ENCODE results near the gene FAM168A.

Gene FAM168A

GRCh38 chr11:73415854-73416615, 181.9 kb downstream of the FAM168A start:
- FAIRE-seq (no peak), DNase-seq (ENCODE audit: insufficient read length, low spot score) (no peak)
- no peak for TF ChIP-seq POLR2A (IDR thresholded peaks at IDR 0.05; ENCODE audit: low read depth, low read length)

DNA sequence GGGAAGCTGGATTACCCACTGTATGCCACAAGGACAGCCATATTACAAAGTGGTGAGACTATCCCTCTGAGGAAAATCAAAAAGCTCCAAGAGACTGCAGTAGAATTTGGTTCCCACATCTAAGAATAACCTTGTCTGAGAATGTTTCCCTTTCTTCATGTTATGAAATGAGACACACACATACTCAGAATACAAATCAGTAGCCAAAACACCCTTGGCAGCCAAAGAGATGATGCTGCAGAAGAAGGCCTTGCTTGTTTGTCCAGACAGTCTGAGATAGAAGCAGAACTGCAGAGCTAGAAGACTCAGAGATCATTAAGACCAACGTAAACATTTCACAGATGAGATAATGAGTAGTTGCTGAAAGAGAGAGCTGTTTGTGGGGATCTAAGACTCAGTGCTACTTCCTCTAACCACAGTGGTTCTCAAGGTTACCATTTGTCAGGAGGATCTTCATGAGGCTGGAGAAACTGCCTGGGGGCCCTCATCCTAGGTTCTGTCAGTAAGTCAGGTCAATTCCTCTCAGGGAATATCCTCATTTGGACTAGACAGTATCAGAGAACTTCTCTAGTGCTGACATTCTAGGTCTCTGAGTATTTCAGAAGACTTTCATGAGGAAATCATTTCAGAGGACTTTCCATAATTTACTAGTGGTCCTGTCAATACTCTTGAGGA, 182.8 kb downstream of the FAM168A start:
- DNase-seq (ENCODE audit: insufficient read length, low spot score) (no peak), FAIRE-seq (no peak)
- TF ChIP-seq POLR2A (IDR thresholded peaks at IDR 0.05; ENCODE audit: low read depth, low read length): no peak

GRCh38 chr11:73413256-73413655, 184.7 kb downstream of the FAM168A start:
- DNase-seq (ENCODE audit: insufficient read length, low spot score) (no peak), FAIRE-seq (no peak)
- no peak for TF ChIP-seq POLR2A (IDR thresholded peaks at IDR 0.05; ENCODE audit: low read depth, low read length)

GRCh38 chr11:73412308-73412707, 185.6 kb downstream of the FAM168A start:
- no peak for DNase-seq (ENCODE audit: insufficient read length, low spot score)
- FAIRE-seq: no peak
- no peak for TF ChIP-seq POLR2A (IDR thresholded peaks at IDR 0.05; ENCODE audit: low read depth, low read length)

- no peak for TF ChIP-seq POLR2A (IDR thresholded peaks at IDR 0.05; ENCODE audit: low read depth, low read length)
- no peak for FAIRE-seq
- no peak for DNase-seq (ENCODE audit: insufficient read length, low spot score)
Observed at GRCh38 chr11:73411031-73411430, 186.9 kb downstream of the FAM168A start.

- FAIRE-seq (no peak), DNase-seq (ENCODE audit: insufficient read length, low spot score) (no peak)
- no peak for TF ChIP-seq POLR2A (IDR thresholded peaks at IDR 0.05; ENCODE audit: low read depth, low read length)
Observed at GRCh38 chr11:73410627-73411026, 187.3 kb downstream of the FAM168A start.

- FAIRE-seq (no peak), DNase-seq (ENCODE audit: insufficient read length, low spot score) (no peak)
- no peak for TF ChIP-seq POLR2A (IDR thresholded peaks at IDR 0.05; ENCODE audit: low read depth, low read length)
Observed at GRCh38 chr11:73409431-73409830, 188.5 kb downstream of the FAM168A start.

- FAIRE-seq: no peak
- no peak for TF ChIP-seq POLR2A (IDR thresholded peaks at IDR 0.05; ENCODE audit: low read depth, low read length)
- DNase-seq (ENCODE audit: insufficient read length, low spot score): no peak
Observed at GRCh38 chr11:73406619-73407018, 191.3 kb downstream of the FAM168A start.

- FAIRE-seq (no peak), DNase-seq (ENCODE audit: insufficient read length, low spot score) (no peak)
- TF ChIP-seq POLR2A (IDR thresholded peaks at IDR 0.05; ENCODE audit: low read depth, low read length): no peak
Observed at GRCh38 chr11:73406131-73406530, 191.8 kb downstream of the FAM168A start.

- FAIRE-seq: no peak
- no peak for TF ChIP-seq POLR2A (IDR thresholded peaks at IDR 0.05; ENCODE audit: low read depth, low read length)
- no peak for DNase-seq (ENCODE audit: insufficient read length, low spot score)
Observed at GRCh38 chr11:73405146-73405510, 192.8 kb downstream of the FAM168A start.

GRCh38 chr11:73404506-73405145, 193.3 kb downstream of the FAM168A start:
- no peak for DNase-seq (ENCODE audit: insufficient read length, low spot score)
- TF ChIP-seq POLR2A (IDR thresholded peaks at IDR 0.05; ENCODE audit: low read depth, low read length): no peak
- no peak for FAIRE-seq

- no peak for TF ChIP-seq POLR2A (IDR thresholded peaks at IDR 0.05; ENCODE audit: low read depth, low read length)
- FAIRE-seq (no peak), DNase-seq (ENCODE audit: insufficient read length, low spot score) (peak; percentile 57)
Observed at GRCh38 chr11:73404048-73404447, 193.9 kb downstream of the FAM168A start.

DNA sequence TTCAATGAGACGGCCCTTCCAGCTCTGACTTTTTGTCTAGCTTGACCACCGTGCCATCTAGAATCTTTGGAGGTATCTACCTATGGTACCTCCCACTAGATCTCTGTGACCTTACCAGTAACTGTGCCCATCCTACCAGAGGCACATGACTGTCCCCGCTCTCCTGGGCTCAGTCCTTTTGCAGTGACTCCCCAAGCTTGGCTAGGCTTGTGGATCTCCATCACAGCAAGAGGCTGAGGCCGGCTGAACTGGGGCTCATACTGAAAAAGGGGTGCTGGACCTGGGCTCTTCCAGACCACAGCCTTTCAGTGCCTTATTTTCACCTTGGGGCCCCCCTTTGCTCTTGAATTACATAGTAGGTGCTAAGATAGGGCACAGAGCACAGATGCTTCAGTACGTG, 194.4 kb downstream of the FAM168A start:
- FAIRE-seq (no peak), DNase-seq (ENCODE audit: insufficient read length, low spot score) (no peak)
- 0 out of 2 replicates have a peak, but pooled peaks have one; percentile 13 for TF ChIP-seq POLR2A (IDR thresholded peaks at IDR 0.05; ENCODE audit: low read depth, low read length)

GRCh38 chr11:73402834-73403185, 195.1 kb downstream of the FAM168A start:
- no peak for TF ChIP-seq POLR2A (IDR thresholded peaks at IDR 0.05; ENCODE audit: low read depth, low read length)
- DNase-seq (ENCODE audit: insufficient read length, low spot score) (no peak), FAIRE-seq (no peak)

Data from H54 (cell line).